Measurements from ENCODE around the gene FBXO4.
A peak's percentile ranks its signal among the peaks of the same experiment; 100 is the strongest.

Gene FBXO4, protein sequence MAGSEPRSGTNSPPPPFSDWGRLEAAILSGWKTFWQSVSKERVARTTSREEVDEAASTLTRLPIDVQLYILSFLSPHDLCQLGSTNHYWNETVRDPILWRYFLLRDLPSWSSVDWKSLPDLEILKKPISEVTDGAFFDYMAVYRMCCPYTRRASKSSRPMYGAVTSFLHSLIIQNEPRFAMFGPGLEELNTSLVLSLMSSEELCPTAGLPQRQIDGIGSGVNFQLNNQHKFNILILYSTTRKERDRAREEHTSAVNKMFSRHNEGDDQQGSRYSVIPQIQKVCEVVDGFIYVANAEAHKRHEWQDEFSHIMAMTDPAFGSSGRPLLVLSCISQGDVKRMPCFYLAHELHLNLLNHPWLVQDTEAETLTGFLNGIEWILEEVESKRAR

DNA sequence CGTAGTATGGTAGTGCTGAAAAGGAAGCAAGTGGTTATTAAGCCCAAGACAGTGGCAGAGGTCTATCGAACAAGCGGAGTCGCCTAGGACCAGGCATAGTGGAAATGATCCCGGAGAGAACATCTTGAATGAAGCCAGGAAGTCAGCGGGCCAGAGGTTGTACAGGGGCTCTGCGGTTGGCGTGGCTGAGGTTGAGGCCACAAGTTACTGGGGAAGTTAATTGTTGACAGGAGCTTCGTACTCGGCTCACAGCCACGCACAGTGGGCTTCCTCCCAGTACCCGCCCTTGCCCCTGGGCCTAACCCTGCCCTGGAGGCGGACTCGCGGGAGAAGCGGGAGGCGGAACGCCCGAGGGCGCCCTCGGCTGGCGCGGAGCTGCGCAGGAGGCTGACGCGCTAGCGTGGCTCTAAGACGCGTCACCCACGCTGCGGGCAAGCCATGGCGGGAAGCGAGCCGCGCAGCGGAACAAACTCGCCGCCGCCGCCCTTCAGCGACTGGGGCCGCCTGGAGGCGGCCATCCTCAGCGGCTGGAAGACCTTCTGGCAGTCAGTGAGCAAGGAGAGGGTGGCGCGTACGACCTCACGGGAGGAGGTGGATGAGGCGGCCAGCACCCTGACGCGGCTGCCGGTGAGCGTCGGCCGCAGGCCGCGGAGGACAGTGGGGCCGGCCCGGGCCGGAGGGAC is at the start of gene FBXO4:
Gene FBXO4, plus strand, starts transcription at position 410 of the 683 bp plus-strand sequence. Its CDS starts 29 bp downstream, at position 439.
- DNase-seq (ENCODE audit: low read depth in 2 of 2), result peak; percentile 77 to 80

GRCh38 chr5:41876678-41877077 is 48.4 kb upstream of the FBXO4 start:
- DNase-seq (ENCODE audit: low read depth in 2 of 2), result no peak

GRCh38 chr5:41877408-41877807 is 47.7 kb upstream of the FBXO4 start:
- DNase-seq (ENCODE audit: low read depth in 2 of 2), result no peak

- DNase-seq (ENCODE audit: low read depth in 2 of 2), result no peak
These were observed 46.9 kb upstream of the FBXO4 start for GRCh38 chr5:41878173-41878572.

DNA sequence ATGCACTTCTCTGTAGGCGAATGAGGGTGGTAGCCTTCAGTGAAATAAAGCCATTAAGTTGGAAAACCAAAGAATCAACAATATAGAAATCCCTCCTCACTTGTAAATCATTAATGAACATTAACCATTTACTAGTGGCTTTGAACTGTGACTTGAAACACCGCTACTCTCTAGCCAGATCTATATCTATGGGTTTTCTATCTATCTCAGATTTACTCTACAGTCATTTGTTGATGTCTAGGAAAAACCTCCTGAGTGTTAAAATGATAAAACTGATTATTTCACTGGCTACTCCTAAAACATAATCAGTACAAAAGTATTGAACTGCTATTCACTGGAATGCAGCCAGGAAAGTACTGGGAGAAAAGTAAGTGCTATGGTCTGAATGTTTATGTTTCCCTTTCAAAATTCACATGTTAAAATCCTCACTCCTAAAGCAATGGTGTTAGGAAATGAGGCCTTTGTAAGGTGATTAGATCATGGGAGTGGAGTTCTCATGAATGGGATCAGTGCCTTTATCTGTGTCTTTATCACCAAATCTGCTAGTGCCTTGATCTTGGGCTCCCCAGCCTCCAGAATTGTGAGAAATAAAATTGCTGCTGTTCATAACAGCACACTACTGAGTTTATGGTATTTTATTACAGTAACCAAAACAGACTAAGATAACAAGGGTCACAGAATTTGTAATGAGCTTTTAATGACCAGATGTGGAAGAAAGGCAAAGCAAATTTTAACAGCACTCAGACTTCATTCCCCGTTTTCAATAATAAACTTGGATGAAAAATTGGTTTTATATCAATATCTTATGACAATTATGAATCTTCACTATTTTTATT is 46.2 kb upstream of the FBXO4 start:
- DNase-seq (ENCODE audit: low read depth in 2 of 2), result no peak

GRCh38 chr5:41882765-41883164 is 42.3 kb upstream of the FBXO4 start:
- DNase-seq (ENCODE audit: low read depth in 2 of 2), result no peak

- DNase-seq (ENCODE audit: low read depth in 2 of 2), result no peak
These were observed 41.8 kb upstream of the FBXO4 start for GRCh38 chr5:41883243-41883642.

- no peak for DNase-seq (ENCODE audit: low read depth in 2 of 2)
These were observed 41.1 kb upstream of the FBXO4 start for GRCh38 chr5:41883936-41884335.

DNA sequence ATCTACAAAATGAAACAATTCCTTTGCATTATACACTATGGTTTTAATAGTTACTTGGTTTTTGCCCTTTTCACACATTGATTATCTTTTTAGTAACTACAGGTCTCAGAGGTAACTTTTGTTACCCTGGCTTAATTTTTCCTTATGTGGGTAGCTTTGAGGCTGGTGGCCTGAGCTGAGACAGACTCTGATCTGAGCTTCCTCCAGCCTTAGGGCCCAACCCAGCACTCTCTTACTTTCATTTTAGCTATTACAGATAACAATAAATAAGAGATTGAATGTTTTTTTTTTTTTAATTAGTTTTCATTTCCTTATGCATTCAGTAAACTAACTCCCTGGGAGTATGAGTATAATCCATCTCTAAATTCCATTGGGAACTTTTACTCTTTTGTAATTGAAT is 39.8 kb upstream of the FBXO4 start:
- DNase-seq (ENCODE audit: low read depth in 2 of 2), result no peak

GRCh38 chr5:41891066-41891707 is 33.9 kb upstream of the FBXO4 start:
- no peak for DNase-seq (ENCODE audit: low read depth in 2 of 2)

DNA sequence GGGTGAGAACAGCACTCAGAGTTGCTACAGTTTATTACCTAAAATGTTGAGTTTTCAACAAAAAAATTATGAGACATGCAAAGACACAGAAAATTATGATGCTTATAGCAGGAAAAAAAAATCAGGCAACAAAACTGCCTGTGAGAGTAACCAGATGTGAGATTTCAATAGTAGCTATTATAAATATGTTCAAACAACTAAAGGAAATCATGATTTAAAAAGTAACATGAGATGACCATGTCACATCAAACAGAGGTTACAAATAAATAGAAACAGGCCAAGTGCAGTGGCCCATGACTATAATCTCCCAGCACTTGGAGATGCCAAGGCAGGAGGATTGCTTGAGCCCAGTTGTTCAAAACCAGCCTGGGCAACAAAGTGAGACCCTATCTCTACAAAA is 33.0 kb upstream of the FBXO4 start:
- no peak for DNase-seq (ENCODE audit: low read depth in 2 of 2)

DNA sequence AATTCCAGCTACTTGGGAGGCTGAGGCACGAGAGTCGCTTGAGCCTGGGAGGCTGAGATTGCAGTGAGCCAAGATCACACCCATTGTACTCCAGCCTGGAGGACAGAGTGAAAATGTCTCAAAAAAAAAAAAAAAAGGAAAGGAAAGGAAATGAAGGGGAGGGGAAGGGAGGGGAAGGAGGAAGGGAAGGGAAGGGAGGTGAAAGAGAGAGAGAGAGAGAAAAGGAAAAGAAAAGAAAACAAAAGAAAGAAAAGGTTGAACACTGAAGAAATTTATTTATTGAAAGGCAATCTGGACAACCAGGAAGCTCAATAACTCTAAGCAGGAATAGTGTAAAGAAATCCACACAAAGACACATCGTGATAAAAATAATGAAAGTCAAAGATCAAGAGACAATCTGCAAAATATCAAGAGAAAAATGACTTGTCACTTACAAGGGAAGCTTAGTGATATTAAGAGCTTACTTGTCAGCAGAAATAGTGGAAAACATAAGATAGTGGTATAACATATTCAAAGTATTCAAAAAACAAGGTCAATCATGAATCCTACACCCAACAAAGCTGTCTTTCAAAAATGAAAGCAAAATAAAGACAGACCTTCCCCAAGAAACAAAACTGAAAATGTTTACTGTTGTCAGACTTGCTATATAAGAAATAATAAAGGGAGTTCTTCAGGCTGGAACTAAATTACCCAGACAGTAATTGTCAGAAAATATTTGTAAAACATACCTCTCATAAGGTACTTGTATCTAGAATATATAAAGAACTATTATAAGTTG is 31.8 kb upstream of the FBXO4 start:
- DNase-seq (ENCODE audit: low read depth in 2 of 2), result no peak

DNA sequence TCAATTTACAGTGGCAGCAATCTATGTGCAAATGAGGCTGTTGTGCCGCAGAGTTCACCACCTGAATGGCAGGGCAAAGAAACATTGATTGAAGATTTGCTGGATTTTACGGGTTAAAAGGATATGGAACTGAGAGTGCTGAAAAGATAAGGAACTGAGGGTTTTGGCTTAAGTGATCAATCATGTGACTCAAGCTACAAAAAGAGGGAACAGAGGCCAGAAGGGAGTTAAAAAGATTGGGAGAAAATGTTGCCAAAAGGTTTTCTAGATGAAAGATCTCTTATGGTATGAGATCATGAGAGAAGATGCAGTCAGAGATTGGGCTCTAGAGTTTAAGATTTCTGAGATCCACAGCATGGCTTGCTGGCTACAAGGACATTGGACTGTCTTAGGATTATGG is 28.9 kb upstream of the FBXO4 start:
- DNase-seq (ENCODE audit: low read depth in 2 of 2), result no peak

- no peak for DNase-seq (ENCODE audit: low read depth in 2 of 2)
These were observed 21.6 kb upstream of the FBXO4 start for GRCh38 chr5:41903382-41903891.

DNA sequence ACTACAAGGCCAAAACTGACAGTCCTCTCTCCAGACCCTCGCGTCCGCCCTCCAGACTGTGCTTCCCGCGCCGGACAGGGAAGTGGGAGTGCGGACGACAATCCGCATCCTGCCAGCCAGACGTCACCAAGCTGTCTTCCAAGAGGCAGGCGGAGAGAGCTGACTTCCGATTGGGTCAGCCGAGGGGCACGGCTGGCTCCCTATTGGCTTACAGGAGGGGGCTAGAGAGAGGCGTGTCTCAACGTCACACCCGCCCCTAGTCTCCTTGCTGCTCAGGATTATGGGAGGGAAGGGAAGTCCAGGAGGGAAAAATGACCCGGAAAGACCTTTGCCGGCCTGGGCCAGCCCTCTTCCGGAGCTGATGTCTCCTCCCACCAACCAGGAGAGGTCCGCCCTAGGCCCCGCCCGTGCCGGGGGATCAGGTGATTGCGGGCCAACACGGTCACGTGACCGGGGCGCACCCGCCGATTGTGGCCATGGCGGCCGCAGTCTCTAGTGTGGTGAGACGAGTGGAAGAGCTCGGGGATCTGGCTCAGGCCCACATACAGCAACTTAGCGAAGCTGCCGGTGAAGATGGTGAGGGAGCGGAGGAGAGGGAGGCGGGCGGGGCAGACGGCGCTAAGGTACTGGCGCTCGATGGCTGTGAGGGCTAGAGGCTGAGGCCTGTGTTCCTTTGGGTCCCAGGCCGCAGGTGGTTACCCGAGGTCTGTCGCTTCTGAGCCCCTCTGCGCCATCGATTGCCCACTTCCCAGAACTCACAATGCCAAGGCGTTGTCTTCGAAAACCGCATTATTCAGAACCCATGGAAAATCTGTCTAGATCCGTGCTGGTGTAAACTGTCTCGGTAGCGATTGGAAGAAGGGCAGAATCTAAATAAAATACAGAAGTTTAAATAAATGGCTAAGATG is 20.9 kb upstream of the FBXO4 start, which contains the start of gene RIMOC1:
Gene RIMOC1, plus strand, starts transcription at position 453 of the 908 bp plus-strand sequence. Its CDS starts 24 bp downstream, at position 477.
- peak; percentile 92 to 97 for DNase-seq (ENCODE audit: low read depth in 2 of 2)

DNA sequence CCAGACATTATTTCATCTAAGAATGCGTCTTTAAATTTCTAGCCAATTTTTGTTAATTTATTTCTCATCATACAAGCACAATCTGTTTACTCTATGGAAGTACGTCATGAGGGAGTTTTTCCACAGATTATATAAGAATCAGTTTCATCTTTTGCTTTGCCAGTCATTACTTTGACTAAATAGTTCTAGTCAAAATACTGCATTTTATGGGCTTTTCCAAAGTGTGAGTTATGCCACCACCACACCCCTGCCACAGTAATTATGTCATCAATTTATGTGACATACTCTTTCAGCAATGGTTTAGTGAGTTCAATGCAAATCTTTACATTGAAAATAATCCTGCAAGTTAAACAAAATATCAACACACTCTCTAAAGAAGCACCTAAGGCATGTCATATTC is 18.9 kb upstream of the FBXO4 start:
- DNase-seq (ENCODE audit: low read depth in 2 of 2), result no peak

DNA sequence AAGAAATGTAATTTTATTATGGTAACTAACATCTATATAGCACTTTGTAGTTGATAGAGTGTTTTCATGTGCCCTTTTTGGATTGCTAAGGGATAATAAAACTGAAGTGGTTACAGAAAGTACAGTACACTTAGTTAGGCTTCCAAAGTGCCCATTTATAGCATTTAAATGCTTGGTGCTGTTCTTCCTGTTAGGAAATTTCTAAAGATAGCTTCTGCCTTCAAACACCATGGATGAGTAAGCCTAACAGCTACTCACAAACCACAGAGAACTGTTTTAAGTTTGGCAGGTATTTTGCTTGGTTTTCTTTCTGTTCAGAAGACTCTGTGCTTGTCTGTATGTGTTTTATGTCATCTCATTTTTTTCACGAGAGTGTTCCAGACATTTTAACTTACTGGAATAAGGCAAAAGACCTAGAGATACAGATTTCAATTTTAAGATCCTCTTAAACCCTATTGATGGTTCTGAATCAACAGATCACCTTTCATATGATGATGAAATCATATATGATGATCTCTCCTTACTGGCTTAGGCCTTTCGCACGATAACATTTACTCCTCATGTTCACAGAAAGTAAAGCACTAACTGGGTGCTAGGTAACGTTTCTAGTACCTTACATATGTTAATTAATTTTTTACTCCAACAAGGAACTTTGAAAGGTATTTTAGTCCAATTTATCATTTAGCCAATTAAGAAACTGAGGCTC is 16.6 kb upstream of the FBXO4 start:
- DNase-seq (ENCODE audit: low read depth in 2 of 2), result no peak

DNA sequence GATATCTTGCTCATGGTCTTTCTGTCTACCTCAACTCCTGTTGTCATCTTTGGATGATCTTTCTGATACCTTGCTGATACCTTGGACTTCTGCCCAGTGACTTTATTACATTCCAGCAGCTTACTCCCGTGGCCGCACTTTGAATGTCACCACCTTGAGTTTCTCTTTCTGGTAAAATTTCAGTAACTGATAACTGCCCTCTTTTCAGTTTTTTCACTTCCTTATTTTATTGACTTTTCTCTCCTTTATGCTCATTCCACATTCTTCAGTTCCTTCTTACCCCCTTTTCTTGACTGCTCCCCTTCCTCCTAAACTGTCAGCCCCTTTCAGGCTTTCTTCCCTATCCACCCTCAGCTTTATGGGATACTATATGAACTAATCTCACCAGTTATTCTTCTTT is 7.0 kb upstream of the FBXO4 start:
- DNase-seq (ENCODE audit: low read depth in 2 of 2), result no peak

DNA sequence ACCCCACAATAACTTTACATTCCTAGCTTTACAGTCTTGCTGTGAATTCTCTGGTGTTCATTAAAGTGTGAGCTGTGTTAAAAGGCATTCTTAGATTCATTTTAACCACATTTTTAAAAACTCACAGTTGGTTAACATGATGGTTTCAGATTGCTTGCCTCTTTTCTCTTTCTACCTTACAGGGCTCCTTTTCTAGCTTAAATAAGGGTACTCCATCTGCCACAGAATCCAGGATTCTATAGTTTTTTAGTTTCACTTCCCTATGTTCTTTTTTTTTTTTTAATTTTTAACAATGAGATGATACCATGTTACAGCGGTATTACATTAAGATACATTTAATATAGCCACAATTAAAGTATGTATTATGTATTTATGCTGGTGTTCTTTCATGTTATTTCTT is 3.9 kb upstream of the FBXO4 start:
- DNase-seq (ENCODE audit: low read depth in 2 of 2), result no peak
